Peyer's patch (tissue), 4 donors: ENCODE results near the gene GREM2.

Source experiments
- CTCF ChIP-seq, 6 experiments: fragments of 450-650 bp in 4 of 6; fragments of 200-600 bp in 2 of 6; sonication (generic) in 1 of 6; IDR thresholded peaks; one replicate each; pipeline ENCODE4 v1.5.1; 2017 to 2019; ENCODE audit warnings: antibody characterized with exemption in 6 of 6, mild to moderate bottlenecking in 3 of 6, moderate library complexity in 1 of 6
- POLR2A ChIP-seq, 2 donors: fragments of 450-650 bp; IDR thresholded peaks; one replicate each; pipeline ENCODE4 v1.5.1; 2017; ENCODE audit warnings: antibody characterized with exemption in 2 of 2, mild to moderate bottlenecking in 2 of 2, moderate library complexity in 2 of 2

GRCh38 chr1:240465531-240465940 is 146.4 kb downstream of the GREM2 start:
- TF ChIP-seq CTCF (IDR thresholded peaks at IDR 0.05): no peak
- no peak for TF ChIP-seq POLR2A (IDR thresholded peaks at IDR 0.05)
